ENCODE data around the gene UBN1.

GRCh38 chr16:4800290-4801041 lies 46.8 kb upstream of the UBN1 start:
- TF ChIP-seq CTCF (IDR thresholded peaks at IDR 0.05; ENCODE audit: insufficient read depth, low read depth, low read length), result no peak
- TF ChIP-seq EZH2 (IDR thresholded peaks at IDR 0.05; ENCODE audit: insufficient read depth, low read length), result no peak
